HG03045 (cell line): ENCODE measurements around the gene AEBP2.

Source experiments
- ATAC-seq: cut with Tn5 transposase; IDR thresholded peaks from one replicate; pipeline ENCODE4 v1.9.1; 2021; ENCODE audit warnings: mild to moderate bottlenecking, moderate library complexity; ENCODE audit not compliant: unreplicated experiment

The AEBP2 gene

DNA sequence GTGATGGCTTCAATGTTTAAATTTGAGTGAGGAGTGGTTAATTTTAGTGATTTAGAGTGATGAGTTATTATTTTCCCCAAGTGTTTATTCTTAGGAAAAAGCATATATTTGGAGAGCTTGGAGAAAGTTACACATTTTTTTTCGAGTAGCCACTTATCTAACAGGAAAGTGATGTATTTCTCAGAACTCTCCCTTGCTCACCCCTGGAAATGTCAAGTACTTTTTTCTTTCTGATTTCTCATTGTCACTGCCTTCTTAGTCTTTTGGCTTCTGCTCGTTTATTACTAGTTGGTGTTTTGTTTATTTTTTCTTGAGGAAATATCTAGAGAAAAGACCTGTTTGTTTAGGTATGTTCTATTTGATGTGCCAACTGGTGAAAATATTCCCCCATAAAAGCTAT, 58.8 kb downstream of the AEBP2 start:
- no peak for ATAC-seq

DNA sequence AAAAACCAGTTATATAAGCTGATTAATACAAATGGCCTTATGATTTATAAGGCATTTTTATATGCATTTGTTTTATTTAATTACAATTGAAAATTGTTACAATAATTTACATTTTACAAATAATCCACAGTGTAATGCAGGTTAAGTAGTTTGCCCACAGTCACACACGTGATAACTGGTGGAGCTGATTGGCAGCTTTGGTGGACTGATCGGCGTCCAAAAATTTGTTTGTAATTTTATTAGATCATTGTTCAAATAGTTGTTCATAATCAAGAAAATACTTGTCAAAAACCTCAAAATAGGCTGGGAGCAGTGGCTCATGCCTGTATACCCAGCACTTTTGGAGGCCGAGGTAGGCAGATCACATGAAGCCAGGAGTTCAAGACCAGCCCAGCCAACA, 59.7 kb downstream of the AEBP2 start:
- no peak for ATAC-seq

DNA sequence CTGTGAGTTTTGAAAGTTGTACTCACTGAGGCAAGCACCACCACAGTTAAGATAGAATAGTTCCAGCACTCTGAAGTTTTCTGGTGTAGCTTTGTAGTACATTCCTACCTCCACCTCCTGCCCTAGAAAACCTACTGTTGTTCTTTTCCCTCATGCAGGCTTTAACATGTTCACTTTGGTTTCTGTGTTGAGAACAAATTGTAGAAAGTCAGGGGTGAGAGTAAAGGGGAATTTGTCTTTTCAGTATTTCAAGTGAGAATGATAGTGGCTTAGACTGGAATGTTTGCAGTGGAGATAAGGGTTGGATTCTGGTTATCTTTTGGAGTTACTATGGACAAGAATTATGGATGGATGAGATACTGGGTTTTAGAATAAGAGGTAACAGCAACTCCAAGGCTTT, 67.2 kb downstream of the AEBP2 start:
- no peak for ATAC-seq

DNA sequence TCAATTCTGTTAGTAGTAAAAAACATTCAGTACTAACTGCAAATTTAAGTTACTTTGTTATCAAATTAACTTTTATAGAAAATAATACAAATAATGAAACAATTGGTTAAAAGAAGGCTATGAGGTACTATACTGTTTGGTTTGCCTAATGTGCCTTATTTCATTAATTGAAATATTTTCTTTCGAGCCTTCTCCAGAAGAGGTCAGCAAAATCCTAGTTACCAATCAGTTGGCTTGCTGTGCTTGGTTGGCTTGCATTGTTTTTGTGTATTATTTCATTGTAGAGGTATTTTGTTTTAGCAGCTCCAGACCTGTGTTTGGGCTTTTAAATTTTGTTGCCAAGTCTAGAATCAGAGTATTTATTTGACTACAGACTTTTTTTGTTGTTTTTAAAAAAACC, 68.5 kb downstream of the AEBP2 start:
- no peak for ATAC-seq

DNA sequence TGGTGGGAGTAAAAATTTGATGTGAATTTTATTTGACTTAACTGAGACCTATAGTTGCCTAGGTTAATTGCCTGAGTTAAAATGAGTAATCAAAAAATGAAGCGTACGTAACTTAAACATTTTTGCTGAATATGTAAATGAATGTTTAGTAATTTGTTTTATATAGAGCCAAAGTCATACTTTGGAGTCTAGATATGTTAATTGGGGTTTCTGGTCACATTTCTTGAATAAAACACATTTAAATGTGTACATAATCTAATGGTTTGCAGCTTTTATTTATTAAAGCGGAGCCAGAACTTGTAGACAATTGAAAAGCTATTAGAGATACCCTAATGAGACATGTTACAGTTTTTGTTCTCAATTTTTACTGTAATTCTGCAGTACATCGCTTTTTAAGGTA, 71.2 kb downstream of the AEBP2 start:
- ATAC-seq = no peak

DNA sequence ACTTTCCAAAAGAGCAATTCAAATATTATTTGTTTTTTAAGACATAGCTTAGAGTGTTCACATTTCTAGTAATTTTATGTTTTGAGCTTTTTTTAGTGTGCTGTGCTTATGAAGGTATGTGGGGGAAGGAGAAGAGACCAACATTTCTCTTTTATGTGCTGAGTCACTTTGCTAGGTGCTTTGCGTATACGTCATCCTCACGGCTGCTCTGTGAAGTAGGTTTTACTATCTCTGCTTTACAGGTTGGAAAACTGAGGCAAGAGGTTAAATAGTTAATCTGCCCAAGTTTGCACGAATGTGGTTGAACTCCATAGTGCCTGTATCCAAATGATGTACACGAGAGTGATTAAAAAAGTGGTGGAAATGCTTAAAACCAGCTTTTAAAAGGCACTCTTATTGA, 75.9 kb downstream of the AEBP2 start:
- ATAC-seq = no peak

DNA sequence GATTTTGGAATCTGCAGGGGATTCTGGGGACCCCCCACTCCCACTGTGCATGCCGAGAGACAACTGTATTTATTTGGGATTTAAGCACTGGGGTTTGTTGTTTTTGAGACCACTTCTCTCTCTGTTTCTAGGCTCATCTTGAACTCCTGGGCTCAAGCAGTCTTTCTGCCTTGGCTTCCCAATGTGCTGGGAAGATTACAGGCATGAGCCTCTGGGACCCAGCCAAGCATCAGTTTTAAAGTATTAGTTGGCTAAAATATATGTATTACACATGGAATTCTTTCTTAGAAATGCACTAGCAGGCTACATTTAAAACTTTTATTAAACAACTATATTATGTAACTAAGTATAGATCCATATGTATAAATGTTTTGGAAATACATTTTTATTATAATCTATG, 78.3 kb downstream of the AEBP2 start:
- no peak for ATAC-seq

DNA sequence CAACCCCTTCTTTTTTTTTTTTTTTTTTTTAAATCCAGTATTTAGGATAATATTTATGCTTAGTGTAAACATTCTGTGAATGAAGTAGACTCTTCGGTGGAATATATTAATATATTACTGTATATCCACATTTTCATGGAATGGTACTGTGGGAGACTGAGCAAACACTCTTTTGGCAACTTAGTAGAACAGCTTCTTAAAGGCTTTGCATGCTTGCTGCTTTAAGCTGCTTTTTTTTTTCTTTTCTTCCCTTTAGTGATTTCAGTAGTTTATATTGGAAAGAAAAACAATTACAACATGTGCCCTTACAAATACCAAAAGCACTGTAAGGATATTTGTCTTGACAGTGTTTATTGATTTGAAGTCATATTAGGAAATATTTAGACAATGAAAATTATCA, 78.9 kb downstream of the AEBP2 start:
- ATAC-seq = no peak

DNA sequence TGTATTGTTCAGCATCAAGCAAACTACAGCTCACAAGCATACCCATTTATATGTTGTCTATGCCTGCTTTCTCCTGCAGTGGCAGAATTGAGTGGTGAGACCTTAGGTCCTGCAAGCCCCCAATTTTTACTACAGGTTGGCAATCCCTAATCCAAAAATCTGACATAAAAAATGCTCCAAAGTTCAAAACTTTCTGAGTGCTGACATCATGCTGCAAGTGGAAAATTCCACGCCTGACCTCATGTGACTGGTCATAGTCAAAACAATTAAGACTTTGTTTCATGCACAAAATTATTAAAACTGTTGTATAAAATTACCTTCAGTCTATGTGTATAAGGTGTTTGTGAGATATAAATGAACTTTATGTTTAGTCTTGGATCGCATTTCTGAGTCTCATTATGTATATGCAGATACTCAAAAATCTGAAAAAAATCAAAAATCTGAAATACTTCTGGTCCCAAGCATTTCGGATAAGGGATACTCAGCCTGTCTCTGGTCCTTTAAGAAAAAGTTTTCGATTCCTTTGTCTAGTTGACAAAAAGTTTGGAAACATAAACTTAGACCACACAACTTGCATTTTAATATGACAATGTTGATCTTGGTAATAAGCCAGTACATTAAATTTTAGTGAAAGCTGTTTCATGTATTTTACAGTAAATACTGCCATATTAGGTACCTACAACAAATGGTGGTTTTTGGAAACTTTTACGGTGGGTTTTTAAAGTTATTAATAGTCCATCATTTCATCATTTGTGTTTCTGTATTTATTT, 81.5 kb downstream of the AEBP2 start:
- no peak for ATAC-seq

DNA sequence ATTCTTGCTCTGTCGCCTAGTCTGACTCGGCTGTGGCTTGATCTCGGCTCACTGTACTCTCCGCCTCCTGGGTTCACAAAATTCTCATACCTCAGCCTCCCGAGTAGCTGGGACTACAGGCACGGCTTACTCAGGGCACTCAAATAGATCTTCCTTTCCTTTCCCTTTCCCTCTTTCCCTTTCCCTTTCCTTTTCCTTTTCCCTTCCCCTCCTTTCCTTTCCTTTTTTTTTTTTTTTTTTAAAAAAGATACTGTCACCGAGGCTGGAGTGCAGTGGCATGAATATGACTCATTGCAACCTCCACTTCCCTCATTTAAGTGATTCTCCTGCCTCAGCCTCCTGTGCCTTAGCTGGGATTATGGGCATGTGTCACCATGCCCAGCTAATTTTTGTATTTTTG, 86.0 kb downstream of the AEBP2 start:
- no peak for ATAC-seq

DNA sequence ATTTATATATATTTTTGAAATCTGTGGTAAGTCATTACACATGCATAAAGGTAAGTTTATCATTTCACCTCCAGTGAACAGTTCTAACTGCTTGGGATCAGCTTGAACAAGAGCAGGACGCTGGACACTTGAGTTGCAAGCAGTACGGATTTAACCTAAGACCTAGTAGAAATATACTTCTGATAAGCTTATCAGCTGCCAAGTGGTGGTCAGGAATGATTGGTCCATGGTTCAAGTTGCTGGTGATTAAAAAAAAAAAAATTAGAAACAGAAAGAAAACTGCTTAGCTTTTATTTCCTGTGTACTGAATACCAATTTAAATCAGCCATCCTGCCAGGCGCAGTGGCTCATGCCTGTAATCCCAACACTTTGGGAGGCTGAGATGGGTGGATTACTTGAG, 88.6 kb downstream of the AEBP2 start:
- no peak for ATAC-seq

DNA sequence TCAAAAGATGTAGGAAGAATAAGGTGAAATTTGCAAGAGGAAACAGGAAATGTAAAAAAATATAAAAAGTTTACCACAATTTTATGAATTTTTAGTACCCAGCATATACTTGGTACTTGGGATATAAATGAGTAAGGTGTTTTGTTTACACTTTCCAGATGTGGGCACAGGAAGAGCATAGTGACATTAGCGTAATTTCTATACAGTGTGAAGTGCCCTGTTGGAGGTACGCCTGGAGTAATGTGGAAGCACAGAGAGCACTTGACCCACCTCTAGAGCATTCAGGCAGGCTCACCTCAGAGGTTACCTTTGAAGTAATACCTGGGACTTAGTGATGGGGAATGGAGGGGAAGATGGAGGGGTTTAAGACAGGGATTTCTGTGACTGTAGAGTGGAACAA, 89.5 kb downstream of the AEBP2 start:
- ATAC-seq = no peak

DNA sequence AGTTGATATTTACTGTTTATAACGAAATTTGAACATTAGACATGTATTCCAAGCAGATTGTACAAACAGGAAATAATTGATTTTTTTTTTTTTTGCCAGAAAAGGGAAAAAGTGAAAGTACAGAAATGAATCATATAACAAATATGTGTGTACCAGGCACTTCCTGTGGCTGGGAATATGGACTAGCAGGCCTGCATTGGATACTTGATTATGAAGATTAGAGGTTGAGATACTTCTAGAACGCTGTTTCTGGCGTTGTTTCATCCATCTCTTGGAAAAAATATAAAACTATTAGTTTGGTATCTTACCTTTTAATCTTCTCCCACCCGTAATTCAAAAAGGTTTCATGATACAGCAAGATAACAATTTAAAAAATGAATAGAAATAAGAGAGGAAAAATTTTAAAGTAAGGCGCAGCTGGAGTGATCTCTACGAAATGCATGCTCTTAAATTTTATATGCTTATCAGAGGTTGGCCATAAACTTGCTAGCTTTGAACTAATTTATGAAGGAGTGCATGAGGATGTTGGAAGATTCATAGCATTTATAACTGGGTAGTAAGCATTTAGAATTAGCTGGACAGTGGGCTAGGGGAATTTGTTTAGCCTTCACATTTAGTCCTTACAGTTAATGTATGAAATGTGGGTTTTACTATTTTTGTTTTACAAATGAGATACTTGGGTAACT, 90.8 kb downstream of the AEBP2 start:
- no peak for ATAC-seq

DNA sequence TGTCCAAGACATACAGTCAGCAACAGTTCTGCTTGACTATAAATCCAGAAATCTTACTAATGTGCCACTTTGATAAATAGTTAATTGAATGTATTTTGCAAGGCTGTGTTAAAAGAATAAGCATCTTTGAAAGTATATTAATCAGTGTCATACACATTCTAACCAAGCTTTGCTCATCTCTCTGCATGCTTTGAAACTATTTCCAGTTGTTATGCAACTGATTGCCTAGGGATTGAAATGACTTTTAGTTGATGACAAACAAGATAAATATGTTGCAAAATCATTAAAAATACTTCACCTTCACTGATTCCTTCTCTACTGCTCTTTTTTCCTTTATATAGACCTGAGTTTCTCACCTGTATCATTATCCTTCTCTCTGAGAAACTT, 91.3 kb downstream of the AEBP2 start:
- ATAC-seq = no peak

DNA sequence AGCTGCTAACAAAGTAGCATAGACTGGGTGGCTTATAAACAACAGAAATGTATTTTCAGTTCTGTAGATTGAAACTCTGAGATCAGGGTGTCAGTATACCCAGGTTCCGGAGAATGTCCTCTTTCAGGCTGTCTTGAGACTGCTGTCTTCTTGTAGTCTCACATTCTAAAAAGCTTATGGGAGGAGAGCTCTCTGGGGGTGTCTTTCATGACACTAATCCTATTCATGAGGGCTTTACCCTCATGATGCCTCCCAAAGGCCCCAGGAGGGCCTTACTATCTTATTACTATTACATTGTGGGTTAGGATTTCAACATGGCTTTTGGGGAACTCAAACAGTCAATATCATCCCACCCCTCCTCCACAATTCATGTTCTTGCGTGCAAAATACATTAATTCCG, 94.3 kb downstream of the AEBP2 start:
- ATAC-seq = no peak

DNA sequence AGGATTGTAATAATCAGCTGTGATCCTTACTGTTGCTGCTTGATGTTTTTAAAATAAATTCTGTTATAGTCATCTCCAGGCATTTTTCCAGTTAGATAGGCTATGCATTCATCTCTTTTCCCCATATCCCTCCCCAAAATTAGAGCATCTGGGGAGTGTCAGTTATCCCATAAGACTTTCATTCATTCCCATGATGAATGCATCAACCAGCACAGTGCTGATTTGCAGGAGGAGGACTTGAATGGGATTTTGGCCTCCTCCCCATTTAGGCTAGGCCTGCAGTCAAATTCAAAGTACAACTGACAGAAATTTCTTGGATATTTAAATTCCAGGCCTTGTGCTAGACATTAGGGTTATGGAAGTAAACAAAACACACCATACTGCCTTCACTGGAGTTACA, 99.8 kb downstream of the AEBP2 start:
- no peak for ATAC-seq

DNA sequence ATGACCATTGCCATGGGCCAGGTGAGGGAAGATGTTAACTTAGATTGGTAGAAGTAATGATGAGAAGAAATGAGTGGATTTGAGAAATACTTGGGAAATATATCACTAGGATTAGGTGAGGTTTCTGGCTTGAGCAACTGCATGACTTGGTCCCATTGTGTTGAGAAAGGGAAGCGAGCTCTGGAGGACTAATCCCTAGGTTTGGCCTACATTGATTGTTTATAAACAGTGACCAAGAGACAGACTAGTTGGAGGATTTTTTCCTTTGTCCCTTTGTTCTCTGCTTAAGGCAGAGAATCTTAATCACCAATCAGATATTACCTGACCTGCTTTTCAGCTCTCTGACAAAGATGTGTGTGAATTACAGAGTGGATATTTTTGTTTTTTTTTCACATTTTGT, 100.5 kb downstream of the AEBP2 start:
- no peak for ATAC-seq

DNA sequence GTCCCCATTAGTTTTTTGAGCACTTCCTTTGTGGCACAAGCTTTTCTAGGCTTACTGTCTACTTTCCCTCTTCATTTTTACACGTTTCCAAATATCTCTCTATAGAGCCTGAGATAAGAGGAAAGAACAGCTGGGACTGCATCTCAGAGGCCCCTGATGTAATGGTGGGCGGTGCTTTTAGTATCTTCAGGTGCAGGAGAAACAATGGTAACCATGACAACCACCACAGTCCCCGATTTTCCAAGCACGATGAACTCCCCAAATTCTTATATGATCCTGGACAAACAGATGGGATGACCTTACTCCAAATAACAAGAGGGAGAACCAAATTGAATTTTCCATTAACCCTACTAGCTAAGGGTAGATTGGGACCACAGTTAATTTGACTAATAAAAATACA, 103.3 kb downstream of the AEBP2 start:
- ATAC-seq = no peak

DNA sequence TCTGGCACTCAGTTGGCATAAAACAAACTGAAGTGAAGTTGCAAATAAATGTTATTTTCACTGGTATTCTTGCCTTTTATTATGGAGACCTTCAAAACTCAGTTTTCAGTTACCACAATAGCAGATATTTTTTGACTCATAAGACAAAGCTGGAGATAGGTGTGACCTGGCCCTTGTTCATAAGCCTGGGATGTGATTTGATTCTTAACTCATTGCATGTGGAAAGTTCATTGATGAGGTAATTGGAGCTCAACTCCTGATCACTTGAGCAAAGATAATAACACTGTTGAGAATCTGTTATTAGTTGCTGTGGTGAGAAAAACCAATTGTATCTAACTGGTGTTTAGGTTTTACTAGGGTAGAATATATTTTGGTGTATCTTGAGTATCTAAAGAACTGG, 105.1 kb downstream of the AEBP2 start:
- no peak for ATAC-seq

DNA sequence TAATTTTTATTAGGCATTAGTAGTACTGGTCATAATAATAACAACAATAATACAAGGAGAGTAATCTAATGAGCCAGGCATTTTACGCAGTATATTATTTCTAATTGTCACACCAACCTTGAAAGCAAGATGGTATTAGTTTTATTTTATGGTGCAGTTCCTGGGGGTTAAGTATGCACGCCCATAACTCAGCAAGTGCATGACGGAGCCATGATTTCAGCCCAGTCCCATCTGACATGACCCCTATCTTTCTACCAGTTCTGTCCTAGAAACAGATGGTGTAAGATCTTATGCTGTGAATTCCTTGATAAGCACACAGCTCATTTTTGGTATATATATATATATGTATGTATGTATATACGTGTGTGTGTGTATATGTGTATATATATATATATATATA, 106.0 kb downstream of the AEBP2 start:
- ATAC-seq = no peak

DNA sequence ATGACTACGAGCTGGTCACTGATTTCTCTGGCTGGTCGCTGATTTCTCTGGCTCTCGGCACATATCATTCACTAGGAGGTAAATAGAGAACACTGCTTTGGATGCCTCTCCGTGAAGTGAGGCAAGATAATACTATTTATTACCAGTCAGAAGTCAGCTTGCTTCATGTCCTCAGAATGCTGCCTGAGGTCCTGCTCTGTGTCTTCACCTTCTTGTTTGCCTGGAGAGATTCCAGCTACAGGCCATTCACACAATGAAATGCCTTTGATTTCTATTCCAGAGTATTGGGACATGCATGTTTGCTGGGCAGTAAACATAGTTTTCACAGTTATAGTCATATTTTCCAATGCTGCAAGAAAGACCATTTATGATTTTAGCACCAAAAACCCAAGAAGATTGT, 106.7 kb downstream of the AEBP2 start:
- ATAC-seq = no peak

DNA sequence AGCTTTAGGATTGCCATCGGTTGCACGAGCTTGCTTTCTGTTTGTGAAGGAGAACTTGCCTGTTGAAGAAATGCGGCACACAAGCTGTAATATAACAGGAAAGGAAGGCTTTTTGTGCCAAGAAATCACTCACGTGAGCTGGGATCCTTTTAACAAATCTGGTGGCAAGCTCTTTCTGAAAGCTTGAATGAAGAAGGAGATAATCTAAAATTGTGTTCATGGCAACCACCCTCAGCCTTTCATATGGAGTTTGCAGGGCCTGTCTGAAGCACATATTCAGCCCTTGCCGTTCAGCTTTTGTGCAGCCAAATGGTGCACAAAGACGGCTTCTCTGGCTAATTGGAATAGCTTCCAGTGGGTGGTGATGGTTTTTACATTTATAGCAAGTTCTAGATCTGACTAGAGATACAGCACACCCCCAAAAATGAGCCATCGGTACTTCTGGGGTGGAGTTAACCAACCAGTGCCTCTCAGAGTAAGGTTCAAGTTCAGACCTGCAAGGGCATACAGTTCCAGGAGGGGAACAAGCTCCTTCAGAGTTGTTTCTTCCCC, 107.4 kb downstream of the AEBP2 start:
- ATAC-seq = no peak

DNA sequence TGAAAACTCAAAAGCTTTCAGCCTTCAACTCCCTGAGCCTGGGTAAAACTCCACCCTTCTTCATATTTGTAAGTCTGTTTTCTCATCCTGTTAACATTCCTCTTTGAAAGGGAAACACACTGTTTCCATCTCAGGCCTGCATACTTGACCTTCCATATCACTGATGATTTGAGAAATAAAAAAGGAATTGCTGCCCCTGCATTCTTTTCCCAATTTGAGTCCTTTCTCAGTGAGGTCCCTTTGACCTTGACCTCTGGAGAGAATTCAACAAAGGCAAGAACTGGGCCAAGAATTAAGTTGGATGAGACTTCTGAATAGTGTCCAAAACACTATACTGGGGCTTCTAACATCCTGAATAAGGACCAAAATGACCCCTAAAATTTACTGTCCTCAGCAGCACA, 108.0 kb downstream of the AEBP2 start:
- ATAC-seq = no peak
